Esophagus squamous epithelium (tissue), 5 donors: ENCODE results near the gene DGUOK. TPM values are rescaled to one million over a fixed set of nuclear protein-coding genes. Genes with fewer than 3 reads are reported as not detected.

ENCODE experiments used
- DNase-seq: peaks from one replicate; lab custom pipeline; 2025; lab: John Stamatoyannopoulos, UW
- H3K27ac ChIP-seq, 4 donors: fragments of 200-600 bp; sonication (generic); one replicate each; pipeline ENCODE4 v1.5.1; 2016 to 2019; ENCODE audit warnings: mild to moderate bottlenecking in 1 of 4
- H3K27me3 ChIP-seq, 4 donors: fragments of 200-600 bp; sonication (generic); 1 replicate in 3 of 4; 2 replicates in 1 of 4; pipeline versions ENCODE4 v1.5.1 to v1.6.0; 2017 to 2021; ENCODE audit warnings: antibody characterized with exemption in 1 of 4
- H3K36me3 ChIP-seq, 3 donors: fragments of 200-600 bp; sonication (generic); one replicate each; pipeline ENCODE4 v1.5.1; 2016 to 2019
- H3K4me1 ChIP-seq, 3 donors: fragments of 200-600 bp; sonication (generic); one replicate each; pipeline ENCODE4 v1.5.1; 2017 to 2019
- H3K4me3 ChIP-seq, 4 donors: fragments of 200-600 bp; sonication (generic); 1 replicate in 3 of 4; 2 replicates in 1 of 4; pipeline ENCODE4 v1.5.1; 2016 to 2019; ENCODE audit warnings: mild to moderate bottlenecking in 2 of 4, moderate library complexity in 1 of 4
- H3K9me3 ChIP-seq, 3 donors: fragments of 200-600 bp; sonication (generic); one replicate each; pipeline ENCODE4 v1.5.1; 2016 to 2019
- POLR2A ChIP-seq, 4 donors: fragments of 450-650 bp; IDR thresholded peaks; one replicate each; pipeline ENCODE4 v1.6.1; 2017; ENCODE audit warnings: antibody characterized with exemption in 4 of 4, mild to moderate bottlenecking in 4 of 4, moderate library complexity in 3 of 4
- WGBS, 2 donors: methylation state at CpG; one replicate each; pipeline ENCODE4 v1.1.5; 2018; 5-methylcytosine and 5-hydroxymethylcytosine counted together
- intact Hi-C: fragments of 100-400 bp; cut with DNase I; formaldehyde crosslinking; loops from one replicate; pipeline ENCODE4 v1.15.0; 2022
- total RNA-seq, 4 donors: library from RNA; depleted of rRNA; stranded (reverse); fragments of >200 nt; gene quantifications; one replicate each; pipeline ENCODE4 v1.1.0, GENCODE V29; 2016
- TF ChIP-seq, protein P1 (sequence below), 6 experiments: fragments of 450-650 bp in 4 of 6; fragments of 200-600 bp in 2 of 6; sonication (generic) in 2 of 6; IDR thresholded peaks; one replicate each; pipeline ENCODE4 v1.5.1; 2016 to 2019; ENCODE audit warnings: antibody characterized with exemption in 6 of 6, mild to moderate bottlenecking in 4 of 6, moderate library complexity in 4 of 6
- donor health status: DM: yes; HTN: yes; CAD: no.

The DGUOK gene
- total RNA-seq, 4 donors from 2014 or later: 23.5 to 53.4 (median 40.2) TPM

DNA sequence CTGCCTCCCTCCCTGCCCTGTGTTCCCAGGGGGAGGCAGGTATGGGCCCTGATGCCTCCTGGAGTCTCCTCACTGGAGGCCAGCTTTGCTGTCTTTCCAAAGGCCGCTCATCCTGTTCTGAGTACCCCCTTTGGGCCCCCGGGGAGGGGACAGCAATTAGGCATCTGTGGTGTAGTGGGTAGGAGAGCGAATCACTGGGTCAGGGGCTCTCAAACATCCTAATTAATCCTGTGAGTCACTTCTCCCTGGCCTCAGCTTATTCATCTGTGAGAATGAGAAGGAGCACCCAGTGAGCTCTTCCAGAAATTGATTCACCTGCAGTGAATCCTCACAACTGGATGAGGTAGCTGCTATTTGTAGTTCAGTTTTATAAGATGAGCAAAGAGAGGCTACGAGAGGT lies 74.4 kb downstream of the DGUOK start:
- no peak for TF ChIP-seq POLR2A (IDR thresholded peaks at IDR 0.05)
- peaks cover 0 to 15% (median 0%) of the 10 kb centered on the region in 3 donors for H3K36me3 ChIP-seq
- H3K4me3 ChIP-seq: no peak overlapping the region
- WGBS, 2 donors: 75 to 91% methylated on average over 1 to 2 of the region's 4 CpGs
- H3K4me1 ChIP-seq: peaks cover 39 to 84% (median 45%) of the 10 kb centered on the region in 3 donors
- intact Hi-C loops: no loop called here
- no peak for DNase-seq
- H3K27ac ChIP-seq: no peak overlapping the region
- H3K27me3 ChIP-seq: no peaks in the 10 kb centered on the region
- H3K9me3 ChIP-seq: no peaks in the 10 kb centered on the region

DNA sequence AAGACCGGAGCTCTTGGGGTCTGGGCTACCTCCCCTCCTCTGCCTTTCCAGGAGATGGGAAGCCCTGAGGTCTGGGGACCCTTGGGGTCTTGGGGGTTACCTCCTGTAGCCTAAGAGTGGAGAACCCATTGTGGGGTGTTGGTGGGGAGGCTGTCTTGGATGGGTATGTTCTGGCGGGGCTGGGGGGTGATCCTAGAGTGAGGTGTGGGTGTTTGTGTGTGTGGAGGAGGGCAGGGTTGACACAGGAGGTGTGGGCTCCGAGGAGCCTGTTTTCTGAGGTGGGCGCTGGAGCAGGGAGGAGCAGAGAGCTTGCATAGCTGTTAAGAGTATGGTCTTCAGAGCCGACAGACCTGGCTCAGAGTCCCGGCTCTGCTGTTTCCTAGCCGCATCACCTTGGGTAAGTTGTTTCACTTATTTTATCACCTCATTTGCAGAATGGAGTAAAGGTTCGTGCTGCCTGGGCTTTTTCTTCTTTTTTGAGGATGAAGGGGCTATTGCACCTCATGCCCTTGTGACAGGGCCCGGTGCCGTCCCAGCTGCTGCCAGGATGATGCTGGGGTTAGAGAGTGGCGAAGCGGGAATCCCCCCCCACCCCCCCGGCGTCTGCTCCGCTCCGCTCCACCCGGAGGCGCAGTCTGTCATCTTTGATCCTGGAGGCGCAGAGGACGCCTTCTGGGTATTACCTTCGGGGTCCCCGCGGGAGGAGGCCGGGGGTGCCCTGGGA lies 75.3 kb downstream of the DGUOK start:
- peaks cover 43 to 89% (median 53%) of the 10 kb centered on the region in 3 donors for H3K4me1 ChIP-seq
- no peaks in the 10 kb centered on the region for H3K9me3 ChIP-seq
- TF ChIP-seq, protein P1, sequence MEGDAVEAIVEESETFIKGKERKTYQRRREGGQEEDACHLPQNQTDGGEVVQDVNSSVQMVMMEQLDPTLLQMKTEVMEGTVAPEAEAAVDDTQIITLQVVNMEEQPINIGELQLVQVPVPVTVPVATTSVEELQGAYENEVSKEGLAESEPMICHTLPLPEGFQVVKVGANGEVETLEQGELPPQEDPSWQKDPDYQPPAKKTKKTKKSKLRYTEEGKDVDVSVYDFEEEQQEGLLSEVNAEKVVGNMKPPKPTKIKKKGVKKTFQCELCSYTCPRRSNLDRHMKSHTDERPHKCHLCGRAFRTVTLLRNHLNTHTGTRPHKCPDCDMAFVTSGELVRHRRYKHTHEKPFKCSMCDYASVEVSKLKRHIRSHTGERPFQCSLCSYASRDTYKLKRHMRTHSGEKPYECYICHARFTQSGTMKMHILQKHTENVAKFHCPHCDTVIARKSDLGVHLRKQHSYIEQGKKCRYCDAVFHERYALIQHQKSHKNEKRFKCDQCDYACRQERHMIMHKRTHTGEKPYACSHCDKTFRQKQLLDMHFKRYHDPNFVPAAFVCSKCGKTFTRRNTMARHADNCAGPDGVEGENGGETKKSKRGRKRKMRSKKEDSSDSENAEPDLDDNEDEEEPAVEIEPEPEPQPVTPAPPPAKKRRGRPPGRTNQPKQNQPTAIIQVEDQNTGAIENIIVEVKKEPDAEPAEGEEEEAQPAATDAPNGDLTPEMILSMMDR (IDR thresholded peaks at IDR 0.05): no peak
- no peak for TF ChIP-seq POLR2A (IDR thresholded peaks at IDR 0.05)
- WGBS, 2 donors: 28 to 33% methylated on average over 5 to 9 of the region's 24 CpGs
- H3K27ac ChIP-seq: peak overlapping the region in 3 of 4 donors; percentile 16 to 73 (median 62)
- no peak for DNase-seq
- intact Hi-C loops: no loop called here
- H3K27me3 ChIP-seq: no peaks in the 10 kb centered on the region
- peak overlapping the region; percentile 44 to 76 (median 56) for H3K4me3 ChIP-seq
- H3K36me3 ChIP-seq: peaks cover 0 to 19% (median 0%) of the 10 kb centered on the region in 3 donors

DNA sequence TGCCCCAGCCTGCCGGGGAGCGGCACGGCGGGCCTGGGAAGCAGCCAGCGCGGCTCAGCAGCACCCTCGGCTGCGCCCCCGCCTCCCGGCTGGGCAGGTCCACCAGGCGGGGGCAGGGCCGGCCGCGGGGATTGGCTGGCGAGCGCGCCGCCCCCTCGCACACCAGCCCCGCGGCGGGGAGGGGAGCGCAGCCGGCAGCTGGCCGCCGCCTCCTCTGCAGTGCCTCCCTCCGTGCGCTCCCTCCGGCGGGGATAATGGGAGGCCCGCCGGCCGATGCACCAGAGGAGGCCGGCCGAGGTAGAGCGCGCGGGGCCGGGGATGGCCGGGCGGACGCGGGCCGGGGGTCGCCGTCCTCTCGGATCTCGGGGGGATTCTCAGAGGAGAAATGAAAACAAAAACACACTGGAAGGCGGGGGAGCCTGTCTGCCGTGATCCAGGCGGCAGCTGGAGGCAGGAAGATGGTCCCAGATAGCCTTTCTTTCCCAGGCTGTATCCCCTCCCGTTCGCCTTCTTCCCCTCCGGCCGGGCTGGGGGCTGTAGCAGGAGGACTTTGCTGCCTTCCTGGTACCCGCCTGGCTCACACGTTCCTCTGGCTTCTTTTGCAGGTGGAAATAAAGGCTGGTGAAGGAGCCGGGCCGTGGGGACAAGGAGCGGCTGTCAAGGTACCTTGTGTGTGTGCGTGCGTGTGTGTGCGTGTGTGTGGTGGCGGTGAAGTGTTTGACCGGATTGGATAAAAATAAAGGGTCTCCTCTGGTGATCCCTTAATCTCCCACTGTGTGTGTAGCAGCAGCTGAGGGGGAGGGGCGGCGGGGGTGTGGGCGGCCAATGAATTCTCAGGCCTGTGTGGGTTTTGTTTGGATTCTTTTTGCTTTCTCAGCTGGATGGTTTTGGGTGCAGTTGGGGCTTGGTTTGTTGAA lies 76.1 kb downstream of the DGUOK start:
- Histone ChIP-seq H3K27me3 (no peaks in the 10 kb centered on the region), H3K4me3 (peak overlapping the region; percentile 44 to 76 (median 56)), H3K9me3 (no peaks in the 10 kb centered on the region), H3K36me3 (peaks cover 0 to 19% (median 0%) of the 10 kb centered on the region in 3 donors), H3K4me1 (peaks cover 43 to 89% (median 54%) of the 10 kb centered on the region in 3 donors), H3K27ac (peak overlapping the region; percentile 43 to 78 (median 68))
- intact Hi-C loops: no loop called here
- DNase-seq: no peak
- peak in 2 of 4 donors; percentile 47 to 70 for TF ChIP-seq POLR2A (IDR thresholded peaks at IDR 0.05)
- TF ChIP-seq, protein P1 (IDR thresholded peaks at IDR 0.05): peak in 4 of 6 experiments; percentile 20 to 33 (median 25)
- 5 to 37% methylated on average over 11 to 31 of the region's 68 CpGs for WGBS, 2 donors

DNA sequence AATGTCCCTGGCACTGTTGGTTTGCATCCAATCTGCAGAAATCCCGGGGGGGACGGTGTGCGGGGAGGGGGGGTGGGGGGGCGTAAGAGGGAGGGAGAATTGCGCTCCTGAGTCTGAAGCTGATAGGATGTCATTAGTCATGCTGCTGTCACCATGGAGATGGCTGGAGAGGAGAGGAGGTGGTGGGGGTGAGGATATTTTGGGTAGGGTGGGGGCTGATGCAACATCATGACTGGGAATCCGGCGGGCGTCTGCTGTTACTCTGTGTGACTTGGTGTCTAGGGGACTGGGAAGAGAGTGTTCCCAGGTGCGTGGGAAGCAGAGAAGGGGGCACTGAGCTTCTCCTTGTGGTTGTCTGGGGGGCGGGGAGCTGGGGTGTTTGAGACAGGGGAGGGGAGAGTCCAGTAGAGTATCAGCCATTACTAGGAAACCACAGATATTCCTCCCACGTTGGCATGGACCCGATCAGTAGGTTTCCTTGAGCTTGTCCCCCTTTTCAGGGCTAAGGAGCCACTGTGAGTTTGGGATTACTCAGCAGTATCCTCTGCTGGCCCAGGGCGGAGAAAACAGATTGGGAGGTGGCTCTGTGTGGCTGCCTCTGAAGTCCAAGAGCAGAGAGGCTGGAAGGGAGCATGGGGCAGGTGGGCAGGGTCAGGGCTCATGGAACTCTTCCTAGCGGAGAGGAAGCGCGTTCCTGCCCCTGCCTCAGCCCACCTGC lies 77.0 kb downstream of the DGUOK start:
- Histone ChIP-seq H3K9me3 (no peaks in the 10 kb centered on the region), H3K36me3 (peaks cover 0 to 19% (median 0%) of the 10 kb centered on the region in 3 donors), H3K27me3 (no peaks in the 10 kb centered on the region), H3K27ac (peak overlapping the region in 1 of 4 donors; percentile 73), H3K4me3 (peak overlapping the region in 3 of 4 donors; percentile 52 to 76 (median 61)), H3K4me1 (peaks cover 45 to 92% (median 55%) of the 10 kb centered on the region in 3 donors)
- intact Hi-C loops: no loop called here
- WGBS, 2 donors: 50 to 64% methylated on average over 8 to 12 of the region's 16 CpGs
- TF ChIP-seq, protein P1 (IDR thresholded peaks at IDR 0.05): no peak
- no peak for TF ChIP-seq POLR2A (IDR thresholded peaks at IDR 0.05)
- no peak for DNase-seq
